ENCODE measurements around the gene IRAG1.

DNA sequence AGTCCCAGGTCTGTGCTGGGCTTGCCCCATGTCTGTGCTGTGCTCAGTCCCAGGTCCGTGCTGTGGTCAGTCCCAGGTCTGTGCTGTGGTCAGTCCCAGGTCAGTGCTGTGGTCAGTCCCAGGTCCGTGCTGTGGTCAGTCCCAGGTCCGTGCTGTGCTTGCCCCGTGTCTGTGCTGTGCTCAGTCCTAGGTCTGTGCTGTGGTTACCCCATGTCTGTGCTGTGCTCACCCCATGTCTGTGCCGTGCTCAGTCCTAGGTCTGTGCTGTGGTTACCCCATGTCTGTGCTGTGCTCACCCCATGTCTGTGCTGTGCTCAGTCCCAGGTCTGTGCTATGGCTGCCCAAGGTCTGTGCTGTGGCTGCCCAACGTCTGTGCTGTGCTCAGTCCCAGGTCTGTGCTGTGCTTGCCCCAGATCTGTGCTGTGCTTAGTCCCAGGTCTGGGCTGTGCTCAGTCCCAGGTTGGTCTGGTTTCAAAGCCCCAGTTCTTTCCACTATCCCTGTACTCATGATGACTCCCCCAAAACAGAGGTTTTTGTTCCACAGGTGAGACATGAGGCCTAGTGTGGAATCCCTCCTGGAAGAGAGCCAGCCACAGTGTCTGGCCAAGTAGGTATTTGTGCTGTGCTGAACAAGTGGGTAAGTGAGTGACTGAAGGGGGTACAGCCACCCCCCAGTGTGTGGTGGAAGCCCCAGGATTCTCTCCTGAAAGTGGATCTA is 34.8 kb downstream of the IRAG1 start:
- TF ChIP-seq, protein P1, sequence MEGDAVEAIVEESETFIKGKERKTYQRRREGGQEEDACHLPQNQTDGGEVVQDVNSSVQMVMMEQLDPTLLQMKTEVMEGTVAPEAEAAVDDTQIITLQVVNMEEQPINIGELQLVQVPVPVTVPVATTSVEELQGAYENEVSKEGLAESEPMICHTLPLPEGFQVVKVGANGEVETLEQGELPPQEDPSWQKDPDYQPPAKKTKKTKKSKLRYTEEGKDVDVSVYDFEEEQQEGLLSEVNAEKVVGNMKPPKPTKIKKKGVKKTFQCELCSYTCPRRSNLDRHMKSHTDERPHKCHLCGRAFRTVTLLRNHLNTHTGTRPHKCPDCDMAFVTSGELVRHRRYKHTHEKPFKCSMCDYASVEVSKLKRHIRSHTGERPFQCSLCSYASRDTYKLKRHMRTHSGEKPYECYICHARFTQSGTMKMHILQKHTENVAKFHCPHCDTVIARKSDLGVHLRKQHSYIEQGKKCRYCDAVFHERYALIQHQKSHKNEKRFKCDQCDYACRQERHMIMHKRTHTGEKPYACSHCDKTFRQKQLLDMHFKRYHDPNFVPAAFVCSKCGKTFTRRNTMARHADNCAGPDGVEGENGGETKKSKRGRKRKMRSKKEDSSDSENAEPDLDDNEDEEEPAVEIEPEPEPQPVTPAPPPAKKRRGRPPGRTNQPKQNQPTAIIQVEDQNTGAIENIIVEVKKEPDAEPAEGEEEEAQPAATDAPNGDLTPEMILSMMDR (IDR thresholded peaks at IDR 0.05): no peak
- TF ChIP-seq EP300 (IDR thresholded peaks at IDR 0.05): no peak

Data from tibial nerve (tissue), 4 donors.